SHP77 (cell line): ENCODE measurements around the gene LITAFD.
"Not testable (repeated sequence)": the region's sequence is repeated elsewhere in the genome, so short reads cannot be mapped to it uniquely, and the experiment has no call there.

Experiments
- DNase-seq, 2 experiments: peaks; one replicate each; lab custom pipeline; 2025; lab: John Stamatoyannopoulos, UW

LITAFD gene

GRCh38 chr16:8894736-8895334 lies 12.7 kb downstream of the LITAFD start:
- no peak for DNase-seq

GRCh38 chr16:8898660-8899318 lies 16.6 kb downstream of the LITAFD start:
- DNase-seq: no peak

GRCh38 chr16:8899709-8900317 lies 17.7 kb downstream of the LITAFD start:
- no peak for DNase-seq

GRCh38 chr16:8900343-8900742 lies 18.2 kb downstream of the LITAFD start:
- no peak for DNase-seq

GRCh38 chr16:8901320-8901861 lies 19.2 kb downstream of the LITAFD start:
- DNase-seq: no peak

GRCh38 chr16:8903004-8903403 lies 20.9 kb downstream of the LITAFD start:
- no peak for DNase-seq

GRCh38 chr16:8904018-8904430 lies 21.9 kb downstream of the LITAFD start:
- DNase-seq: no peak

- DNase-seq: peak in 1 of 2 experiments; percentile 10
Measured at GRCh38 chr16:8905168-8905762, 23.1 kb downstream of the LITAFD start.

- no peak for DNase-seq
Measured at GRCh38 chr16:8905795-8906591, 23.8 kb downstream of the LITAFD start.

- DNase-seq: no peak
Measured at GRCh38 chr16:8907096-8907495, 24.9 kb downstream of the LITAFD start.

GRCh38 chr16:8908810-8909468 lies 26.8 kb downstream of the LITAFD start:
- no peak for DNase-seq

GRCh38 chr16:8910811-8911210 lies 28.7 kb downstream of the LITAFD start:
- no peak for DNase-seq

- DNase-seq: no peak
Measured at GRCh38 chr16:8912793-8913192, 30.6 kb downstream of the LITAFD start.

GRCh38 chr16:8914098-8914497 lies 31.9 kb downstream of the LITAFD start:
- DNase-seq: no peak

- no peak for DNase-seq
Measured at GRCh38 chr16:8915722-8916301, 33.7 kb downstream of the LITAFD start.

- DNase-seq: no peak
Measured at GRCh38 chr16:8916541-8917225, 34.5 kb downstream of the LITAFD start.

- DNase-seq: not testable (repeated sequence)
Measured at GRCh38 chr16:8917336-8917735, 35.2 kb downstream of the LITAFD start.

GRCh38 chr16:8919089-8919933 lies 37.2 kb downstream of the LITAFD start:
- no peak for DNase-seq

- no peak for DNase-seq
Measured at GRCh38 chr16:8919934-8920462, 37.8 kb downstream of the LITAFD start.
